WTC11 (cell line): Measurements from ENCODE around the gene C2orf80. TPM values are rescaled to one million over a fixed set of nuclear protein-coding genes. Genes with fewer than 3 reads are reported as not detected.

Experiments
- ATAC-seq: fragments of 200-7000 bp; cut with Tn5 transposase; 2 replicates; pipeline ENCODE4 v1.10.0; 2021; ENCODE audit warnings: mild to moderate bottlenecking, moderate library complexity
- CTCF ChIA-PET: fragments of 300-600 bp; sonication (Branson Sonifier 250); formaldehyde crosslinking; loops from one replicate; lab custom pipeline; 2021; ENCODE audit warnings: antibody characterized with exemption; lab: Charles Lee
- POLR2A ChIA-PET: fragments of 350-600 bp; sonication (Branson Sonifier 250); formaldehyde crosslinking; loops from one replicate; lab custom pipeline; 2021; ENCODE audit warnings: antibody characterized with exemption; lab: Charles Lee
- DNase-seq: peaks from one replicate; pipeline ENCODE4 v3.0.0; 2021; ENCODE audit warnings: low spot score
- H3K27ac Mint-ChIP-seq: 2 replicates; pipeline ENCODE4 v1.8.0; 2021; ENCODE audit warnings: mixed read lengths
- H3K27me3 Mint-ChIP-seq: 2 replicates; pipeline ENCODE4 v1.8.0; 2021; ENCODE audit warnings: low read depth, mild to moderate bottlenecking, moderate library complexity, mixed read lengths
- H3K36me3 Mint-ChIP-seq: 2 replicates; pipeline ENCODE4 v1.8.0; 2021; ENCODE audit warnings: mixed read lengths
- H3K4me1 Mint-ChIP-seq: 2 replicates; pipeline ENCODE4 v1.8.0; 2022; ENCODE audit warnings: mixed read lengths
- H3K4me3 Mint-ChIP-seq: 2 replicates; pipeline ENCODE4 v1.8.0; 2021; ENCODE audit warnings: mild to moderate bottlenecking, moderate library complexity, mixed read lengths
- H3K9me3 Mint-ChIP-seq: 2 replicates; pipeline ENCODE4 v1.8.0; 2021; ENCODE audit warnings: mixed read lengths
- ATF1 ChIP-seq: sonication (generic); formaldehyde crosslinking; IDR thresholded peaks from 2 replicates; pipeline ENCODE4 v1.8.1; 2023; ENCODE audit warnings: mild to moderate bottlenecking, moderate library complexity, missing genetic modification reagents
- ELF4 ChIP-seq: sonication (generic); formaldehyde crosslinking; IDR thresholded peaks from 2 replicates; pipeline ENCODE4 v1.8.1; 2022; ENCODE audit warnings: low read depth, mild to moderate bottlenecking, moderate library complexity, missing genetic modification reagents
- FOXJ3 ChIP-seq: sonication (generic); formaldehyde crosslinking; IDR thresholded peaks from 2 replicates; pipeline ENCODE4 v1.9.0; 2021; ENCODE audit warnings: missing genetic modification reagents, mild to moderate bottlenecking, borderline replicate concordance
- JAZF1 ChIP-seq: fragments of 250-450 bp; sonication (Bioruptor Pico); IDR thresholded peaks from 2 replicates; pipeline ENCODE4 v1.9.0; 2021; ENCODE audit warnings: moderate library complexity, mild to moderate bottlenecking, inconsistent platforms
- JUN ChIP-seq: sonication (generic); formaldehyde crosslinking; IDR thresholded peaks from 2 replicates; pipeline ENCODE4 v1.8.0; 2023; ENCODE audit warnings: mild to moderate bottlenecking, missing genetic modification reagents
- NFATC4 ChIP-seq: fragments of 250-450 bp; sonication (Bioruptor Pico); IDR thresholded peaks from 2 replicates; pipeline ENCODE4 v1.9.0; 2021; ENCODE audit warnings: mild to moderate bottlenecking
- NR1H2 ChIP-seq: sonication (generic); formaldehyde crosslinking; IDR thresholded peaks from 2 replicates; pipeline ENCODE4 v1.9.0; 2021; ENCODE audit warnings: mild to moderate bottlenecking, moderate library complexity, missing genetic modification reagents
- PRRX2 ChIP-seq: fragments of 250-450 bp; sonication (Bioruptor Pico); IDR thresholded peaks from 2 replicates; pipeline ENCODE4 v1.8.0; 2021; ENCODE audit warnings: mild to moderate bottlenecking
- RELA ChIP-seq: sonication (generic); formaldehyde crosslinking; IDR thresholded peaks from 2 replicates; pipeline ENCODE4 v1.8.1; 2022; ENCODE audit warnings: missing genetic modification reagents, mild to moderate bottlenecking, borderline replicate concordance
- SMAD3 ChIP-seq: sonication (generic); formaldehyde crosslinking; IDR thresholded peaks from 2 replicates; pipeline ENCODE4 v1.8.0; 2022; ENCODE audit warnings: missing genetic modification reagents, mild to moderate bottlenecking, borderline replicate concordance
- ZBTB21 ChIP-seq: sonication (generic); formaldehyde crosslinking; IDR thresholded peaks from 2 replicates; pipeline ENCODE4 v1.8.1; 2023; ENCODE audit warnings: mild to moderate bottlenecking, missing genetic modification reagents, borderline replicate concordance
- ZNF121 ChIP-seq: sonication (generic); formaldehyde crosslinking; IDR thresholded peaks from 2 replicates; pipeline ENCODE4 v1.8.0; 2023; ENCODE audit warnings: missing genetic modification reagents
- ZNF232 ChIP-seq: sonication (generic); formaldehyde crosslinking; IDR thresholded peaks from 2 replicates; pipeline ENCODE4 v1.8.0; 2022; ENCODE audit warnings: mild to moderate bottlenecking, missing genetic modification reagents
- ZNF416 ChIP-seq: fragments of 250-450 bp; sonication (Bioruptor Pico); IDR thresholded peaks from 2 replicates; pipeline ENCODE4 v1.9.0; 2021; ENCODE audit warnings: mild to moderate bottlenecking, inconsistent platforms
- total RNA-seq: library from RNA; stranded (reverse); gene quantifications from 3 replicates; pipeline ENCODE4 v1.2.3, GENCODE V29; 2021
- TF ChIP-seq, protein P1 (sequence below): fragments of 250-450 bp; sonication (Bioruptor Pico); conservative IDR thresholded peaks from 2 replicates; pipeline ENCODE4 v1.9.0; 2021; ENCODE audit warnings: mild to moderate bottlenecking
- TF ChIP-seq, protein P2 (sequence below): sonication (generic); formaldehyde crosslinking; IDR thresholded peaks from 2 replicates; pipeline ENCODE4 v1.8.1; 2022; ENCODE audit warnings: low read depth, mild to moderate bottlenecking, moderate library complexity, missing genetic modification reagents, borderline replicate concordance
- TF ChIP-seq, protein P3 (sequence below): sonication (generic); formaldehyde crosslinking; IDR thresholded peaks from 2 replicates; pipeline ENCODE4 v1.8.0; 2022; ENCODE audit warnings: mild to moderate bottlenecking, missing genetic modification reagents
- TF ChIP-seq, protein P4 (sequence below): fragments of 250-450 bp; sonication (Bioruptor Pico); IDR thresholded peaks from 2 replicates; pipeline ENCODE4 v1.9.0; 2021; ENCODE audit warnings: mild to moderate bottlenecking
- TF ChIP-seq, protein P5 (sequence below): sonication (generic); formaldehyde crosslinking; IDR thresholded peaks from 2 replicates; pipeline ENCODE4 v1.8.0; 2023; ENCODE audit warnings: missing genetic modification reagents, mild to moderate bottlenecking, borderline replicate concordance
- TF ChIP-seq, protein P6 (sequence below): sonication (generic); formaldehyde crosslinking; IDR thresholded peaks from 2 replicates; pipeline ENCODE4 v1.8.0; 2022; ENCODE audit warnings: mild to moderate bottlenecking, missing genetic modification reagents

C2orf80 gene
- total RNA-seq, 1 experiment from 2014 or later = 0.87 TPM

DNA sequence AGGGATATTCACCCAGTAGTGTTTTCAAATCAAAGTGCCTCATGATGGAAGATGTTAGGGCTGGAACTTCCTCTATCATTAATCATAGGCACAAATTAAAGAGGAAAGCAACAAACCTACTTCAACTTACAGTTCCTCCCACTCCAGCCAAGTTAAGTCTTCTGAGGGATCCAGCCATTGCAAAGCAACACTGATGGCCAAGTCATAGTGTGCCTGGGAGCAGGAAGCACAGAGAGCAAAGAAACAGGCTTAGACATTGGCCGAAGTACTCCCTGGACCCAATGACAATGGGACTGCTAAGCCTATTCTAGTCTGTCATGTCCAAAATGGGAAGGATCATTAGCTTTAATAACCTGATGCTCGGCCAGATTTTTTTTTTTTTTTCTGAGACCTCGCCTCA is 7.0 kb downstream of the C2orf80 start:
- CTCF ChIA-PET = interaction anchor here (1.2 to 3.2 kb wide), 4 partner anchors 7 to 94 kb away, joined by 3 to 22 read pairs (median 9); partner anchors contain the start of gene IDH1
- Mint-ChIP-seq H3K4me3 (0 out of 2 replicates have a peak overlapping the region, but pooled peaks have one; percentile 67), H3K9me3 (no peaks in the 10 kb centered on the region), H3K27ac (no peak overlapping the region; the same call in 1 of the 2 replicates), H3K4me1 (peaks cover 60% of the 10 kb centered on the region), H3K27me3 (no peaks in the 10 kb centered on the region), H3K36me3 (no peaks in the 10 kb centered on the region)
- POLR2A ChIA-PET = no interaction called here
- TF ChIP-seq, protein P1, sequence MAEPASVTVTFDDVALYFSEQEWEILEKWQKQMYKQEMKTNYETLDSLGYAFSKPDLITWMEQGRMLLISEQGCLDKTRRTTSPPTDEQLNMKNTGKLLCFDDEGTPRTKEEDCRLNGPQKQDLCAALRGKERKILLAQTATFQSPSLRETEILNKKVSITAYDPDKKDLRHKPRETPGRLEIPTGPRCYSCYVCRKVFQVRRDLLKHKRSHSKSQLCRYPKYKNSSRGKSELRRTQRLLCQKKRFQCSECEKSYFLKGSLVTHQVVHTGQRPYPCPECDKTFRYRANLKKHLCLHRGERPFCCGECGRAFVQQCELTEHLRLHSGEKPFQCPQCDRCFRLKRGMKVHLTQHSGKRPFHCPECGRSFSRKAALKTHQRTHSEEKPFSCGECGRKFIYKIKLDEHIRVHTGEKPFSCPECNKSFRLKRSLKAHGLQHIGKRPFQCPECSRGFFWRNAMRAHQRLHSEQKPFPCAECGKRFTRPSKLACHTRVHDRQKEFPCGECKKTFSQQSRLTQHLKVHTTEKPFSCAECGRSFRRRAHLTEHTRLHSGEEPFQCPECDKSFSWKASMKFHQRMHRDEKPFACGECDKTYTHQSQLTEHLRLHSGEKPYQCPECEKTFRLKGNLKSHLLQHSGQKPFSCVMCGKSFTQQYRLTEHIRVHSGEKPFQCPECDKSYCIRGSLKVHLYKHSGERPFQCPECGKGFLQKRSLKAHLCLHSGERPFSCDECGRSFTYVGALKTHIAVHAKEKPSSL = no peak
- TF ChIP-seq JAZF1 (CRISPR knock-in tag) (no peak), FOXJ3 (CRISPR knock-in tag) (no peak), NFATC4 (CRISPR knock-in tag) (no peak), RELA (no peak), ELF4 (CRISPR knock-in tag) (no peak), PRRX2 (no peak), ZNF232 (CRISPR knock-in tag) (no peak), NR1H2 (CRISPR knock-in tag) (no peak), JUN (CRISPR knock-in tag) (no peak), ZNF121 (CRISPR knock-in tag) (no peak)
- TF ChIP-seq, protein P2, sequence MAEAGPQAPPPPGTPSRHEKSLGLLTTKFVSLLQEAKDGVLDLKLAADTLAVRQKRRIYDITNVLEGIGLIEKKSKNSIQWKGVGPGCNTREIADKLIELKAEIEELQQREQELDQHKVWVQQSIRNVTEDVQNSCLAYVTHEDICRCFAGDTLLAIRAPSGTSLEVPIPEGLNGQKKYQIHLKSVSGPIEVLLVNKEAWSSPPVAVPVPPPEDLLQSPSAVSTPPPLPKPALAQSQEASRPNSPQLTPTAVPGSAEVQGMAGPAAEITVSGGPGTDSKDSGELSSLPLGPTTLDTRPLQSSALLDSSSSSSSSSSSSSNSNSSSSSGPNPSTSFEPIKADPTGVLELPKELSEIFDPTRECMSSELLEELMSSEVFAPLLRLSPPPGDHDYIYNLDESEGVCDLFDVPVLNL = no peak
- TF ChIP-seq, protein P3, sequence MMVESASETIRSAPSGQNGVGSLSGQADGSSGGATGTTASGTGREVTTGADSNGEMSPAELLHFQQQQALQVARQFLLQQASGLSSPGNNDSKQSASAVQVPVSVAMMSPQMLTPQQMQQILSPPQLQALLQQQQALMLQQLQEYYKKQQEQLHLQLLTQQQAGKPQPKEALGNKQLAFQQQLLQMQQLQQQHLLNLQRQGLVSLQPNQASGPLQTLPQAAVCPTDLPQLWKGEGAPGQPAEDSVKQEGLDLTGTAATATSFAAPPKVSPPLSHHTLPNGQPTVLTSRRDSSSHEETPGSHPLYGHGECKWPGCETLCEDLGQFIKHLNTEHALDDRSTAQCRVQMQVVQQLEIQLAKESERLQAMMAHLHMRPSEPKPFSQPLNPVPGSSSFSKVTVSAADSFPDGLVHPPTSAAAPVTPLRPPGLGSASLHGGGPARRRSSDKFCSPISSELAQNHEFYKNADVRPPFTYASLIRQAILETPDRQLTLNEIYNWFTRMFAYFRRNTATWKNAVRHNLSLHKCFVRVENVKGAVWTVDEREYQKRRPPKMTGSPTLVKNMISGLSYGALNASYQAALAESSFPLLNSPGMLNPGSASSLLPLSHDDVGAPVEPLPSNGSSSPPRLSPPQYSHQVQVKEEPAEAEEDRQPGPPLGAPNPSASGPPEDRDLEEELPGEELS (CRISPR knock-in tag) = no peak
- TF ChIP-seq, protein P4, sequence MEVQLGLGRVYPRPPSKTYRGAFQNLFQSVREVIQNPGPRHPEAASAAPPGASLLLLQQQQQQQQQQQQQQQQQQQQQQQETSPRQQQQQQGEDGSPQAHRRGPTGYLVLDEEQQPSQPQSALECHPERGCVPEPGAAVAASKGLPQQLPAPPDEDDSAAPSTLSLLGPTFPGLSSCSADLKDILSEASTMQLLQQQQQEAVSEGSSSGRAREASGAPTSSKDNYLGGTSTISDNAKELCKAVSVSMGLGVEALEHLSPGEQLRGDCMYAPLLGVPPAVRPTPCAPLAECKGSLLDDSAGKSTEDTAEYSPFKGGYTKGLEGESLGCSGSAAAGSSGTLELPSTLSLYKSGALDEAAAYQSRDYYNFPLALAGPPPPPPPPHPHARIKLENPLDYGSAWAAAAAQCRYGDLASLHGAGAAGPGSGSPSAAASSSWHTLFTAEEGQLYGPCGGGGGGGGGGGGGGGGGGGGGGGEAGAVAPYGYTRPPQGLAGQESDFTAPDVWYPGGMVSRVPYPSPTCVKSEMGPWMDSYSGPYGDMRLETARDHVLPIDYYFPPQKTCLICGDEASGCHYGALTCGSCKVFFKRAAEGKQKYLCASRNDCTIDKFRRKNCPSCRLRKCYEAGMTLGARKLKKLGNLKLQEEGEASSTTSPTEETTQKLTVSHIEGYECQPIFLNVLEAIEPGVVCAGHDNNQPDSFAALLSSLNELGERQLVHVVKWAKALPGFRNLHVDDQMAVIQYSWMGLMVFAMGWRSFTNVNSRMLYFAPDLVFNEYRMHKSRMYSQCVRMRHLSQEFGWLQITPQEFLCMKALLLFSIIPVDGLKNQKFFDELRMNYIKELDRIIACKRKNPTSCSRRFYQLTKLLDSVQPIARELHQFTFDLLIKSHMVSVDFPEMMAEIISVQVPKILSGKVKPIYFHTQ (CRISPR knock-in tag) = no peak
- DNase-seq (no peak), ATAC-seq (no peak)

DNA sequence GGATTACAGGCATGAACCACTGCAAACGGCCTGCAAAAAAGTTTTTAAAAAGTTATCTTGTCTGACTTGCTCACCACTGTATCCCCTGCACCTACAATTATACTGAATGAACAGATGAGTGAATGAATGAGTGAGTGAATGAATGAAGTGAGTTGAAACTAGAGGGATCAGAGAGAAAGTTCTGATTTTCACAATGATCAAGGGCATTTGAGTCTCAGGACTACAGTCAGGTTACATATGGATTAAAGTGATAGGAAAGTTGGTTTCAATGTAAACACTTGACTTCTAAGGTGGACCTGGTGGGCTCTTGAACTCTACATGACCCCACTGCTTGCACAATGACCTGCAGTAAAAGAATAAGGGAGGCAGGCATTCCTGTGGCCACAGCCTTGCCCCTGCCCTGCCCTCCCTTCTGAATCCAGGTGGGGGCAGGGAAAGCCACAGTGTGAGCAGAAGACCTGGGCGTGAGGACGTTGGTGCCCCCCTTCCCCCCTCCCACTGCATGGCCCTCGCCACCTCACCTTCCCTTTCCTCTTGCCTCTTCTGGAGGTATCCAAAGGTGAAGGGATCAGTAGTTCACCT is 10.7 kb downstream of the C2orf80 start:
- CTCF ChIA-PET = interaction anchor here (1.4 kb wide), 1 partner anchor 77 kb away, joined by 5 read pairs; no protein-coding TSS in a partner anchor
- Mint-ChIP-seq H3K36me3 (no peaks in the 10 kb centered on the region), H3K27ac (no peak overlapping the region), H3K4me3 (no peak overlapping the region), H3K9me3 (no peaks in the 10 kb centered on the region), H3K27me3 (no peaks in the 10 kb centered on the region), H3K4me1 (peaks cover 33% of the 10 kb centered on the region)
- peak; percentile 24 for DNase-seq
- ATAC-seq = peak; percentile 25
- POLR2A ChIA-PET = no interaction called here
- TF ChIP-seq SMAD3 (CRISPR knock-in tag) (no peak), ZBTB21 (no peak), ZNF416 (CRISPR knock-in tag) (no peak), ATF1 (no peak)
- TF ChIP-seq, protein P5, sequence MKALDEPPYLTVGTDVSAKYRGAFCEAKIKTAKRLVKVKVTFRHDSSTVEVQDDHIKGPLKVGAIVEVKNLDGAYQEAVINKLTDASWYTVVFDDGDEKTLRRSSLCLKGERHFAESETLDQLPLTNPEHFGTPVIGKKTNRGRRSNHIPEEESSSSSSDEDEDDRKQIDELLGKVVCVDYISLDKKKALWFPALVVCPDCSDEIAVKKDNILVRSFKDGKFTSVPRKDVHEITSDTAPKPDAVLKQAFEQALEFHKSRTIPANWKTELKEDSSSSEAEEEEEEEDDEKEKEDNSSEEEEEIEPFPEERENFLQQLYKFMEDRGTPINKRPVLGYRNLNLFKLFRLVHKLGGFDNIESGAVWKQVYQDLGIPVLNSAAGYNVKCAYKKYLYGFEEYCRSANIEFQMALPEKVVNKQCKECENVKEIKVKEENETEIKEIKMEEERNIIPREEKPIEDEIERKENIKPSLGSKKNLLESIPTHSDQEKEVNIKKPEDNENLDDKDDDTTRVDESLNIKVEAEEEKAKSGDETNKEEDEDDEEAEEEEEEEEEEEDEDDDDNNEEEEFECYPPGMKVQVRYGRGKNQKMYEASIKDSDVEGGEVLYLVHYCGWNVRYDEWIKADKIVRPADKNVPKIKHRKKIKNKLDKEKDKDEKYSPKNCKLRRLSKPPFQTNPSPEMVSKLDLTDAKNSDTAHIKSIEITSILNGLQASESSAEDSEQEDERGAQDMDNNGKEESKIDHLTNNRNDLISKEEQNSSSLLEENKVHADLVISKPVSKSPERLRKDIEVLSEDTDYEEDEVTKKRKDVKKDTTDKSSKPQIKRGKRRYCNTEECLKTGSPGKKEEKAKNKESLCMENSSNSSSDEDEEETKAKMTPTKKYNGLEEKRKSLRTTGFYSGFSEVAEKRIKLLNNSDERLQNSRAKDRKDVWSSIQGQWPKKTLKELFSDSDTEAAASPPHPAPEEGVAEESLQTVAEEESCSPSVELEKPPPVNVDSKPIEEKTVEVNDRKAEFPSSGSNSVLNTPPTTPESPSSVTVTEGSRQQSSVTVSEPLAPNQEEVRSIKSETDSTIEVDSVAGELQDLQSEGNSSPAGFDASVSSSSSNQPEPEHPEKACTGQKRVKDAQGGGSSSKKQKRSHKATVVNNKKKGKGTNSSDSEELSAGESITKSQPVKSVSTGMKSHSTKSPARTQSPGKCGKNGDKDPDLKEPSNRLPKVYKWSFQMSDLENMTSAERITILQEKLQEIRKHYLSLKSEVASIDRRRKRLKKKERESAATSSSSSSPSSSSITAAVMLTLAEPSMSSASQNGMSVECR (CRISPR knock-in tag) = no peak
- TF ChIP-seq, protein P3 (CRISPR knock-in tag) = no peak
- TF ChIP-seq, protein P6, sequence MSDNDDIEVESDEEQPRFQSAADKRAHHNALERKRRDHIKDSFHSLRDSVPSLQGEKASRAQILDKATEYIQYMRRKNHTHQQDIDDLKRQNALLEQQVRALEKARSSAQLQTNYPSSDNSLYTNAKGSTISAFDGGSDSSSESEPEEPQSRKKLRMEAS (CRISPR knock-in tag) = no peak
